NT2/D1 (cell line): ENCODE measurements around the gene C20orf144.
"Not testable (repeated sequence)": the region's sequence is repeated elsewhere in the genome, so short reads cannot be mapped to it uniquely, and the experiment has no call there.

Experiments used
- DNase-seq: peaks from one replicate; pipeline ENCODE4 v3.0.0-alpha.2; 2011; ENCODE audit warnings: low read depth, low spot score
- H3K27me3 ChIP-seq: 2 replicates; pipeline ENCODE4 v1.6.0; 2011; ENCODE audit warnings: mild to moderate bottlenecking; ENCODE audit not compliant: insufficient read length, insufficient read depth
- H3K36me3 ChIP-seq: 2 replicates; pipeline ENCODE4 v1.6.1; 2011; ENCODE audit warnings: mild to moderate bottlenecking, low read length, mixed read lengths; ENCODE audit not compliant: insufficient read depth, insufficient read length
- H3K4me1 ChIP-seq: 2 replicates; pipeline ENCODE4 v1.5.1; 2011; ENCODE audit not compliant: insufficient read depth, insufficient read length
- H3K4me3 ChIP-seq: 2 replicates; pipeline ENCODE4 v1.5.1; 2011; ENCODE audit warnings: low read depth; ENCODE audit not compliant: insufficient read length
- H3K9ac ChIP-seq: 2 replicates; pipeline ENCODE4 v1.6.0; 2011; ENCODE audit warnings: low read depth; ENCODE audit not compliant: insufficient read length
- H3K9me3 ChIP-seq: 2 replicates; pipeline ENCODE4 v1.5.1; 2011; ENCODE audit warnings: mild to moderate bottlenecking, low read length; ENCODE audit not compliant: insufficient read depth
- SUZ12 ChIP-seq: IDR thresholded peaks from 2 replicates; pipeline ENCODE4 v1.6.1; 2011; ENCODE audit not compliant: insufficient read length, insufficient read depth; ENCODE audit errors: extremely low read depth
- YY1 ChIP-seq: IDR thresholded peaks from 2 replicates; pipeline ENCODE4 v1.6.1; 2011; ENCODE audit not compliant: insufficient read length, insufficient read depth
- ZNF274 ChIP-seq: IDR thresholded peaks from 2 replicates; pipeline ENCODE4 v1.6.1; 2011; ENCODE audit warnings: mild to moderate bottlenecking, low read depth, low read length

Gene C20orf144

DNA sequence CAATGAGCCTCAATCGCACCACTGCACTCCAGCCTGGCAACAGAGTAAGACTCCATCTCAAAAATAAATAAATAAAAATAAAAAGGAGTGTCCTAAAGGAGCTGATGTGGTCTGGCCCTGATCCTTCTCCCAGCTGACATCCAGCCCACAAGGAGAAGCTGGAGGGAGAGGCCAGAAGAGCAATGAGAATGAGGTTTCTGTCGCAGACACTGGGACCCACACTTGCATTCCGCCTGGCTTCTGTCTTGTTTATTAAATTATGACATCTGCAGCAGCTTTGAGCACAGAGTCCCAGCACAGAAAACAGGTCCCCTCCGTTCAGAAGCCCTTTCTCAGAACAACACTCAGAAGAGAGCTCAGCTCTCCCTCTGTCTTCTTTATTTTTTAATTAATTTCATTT is 34.3 kb downstream of the C20orf144 start:
- no peak for DNase-seq
- H3K9me3 ChIP-seq, result peaks cover 16% of the 10 kb centered on the region; the same call in 1 of the 2 replicates
- TF ChIP-seq ZNF274, result no peak
- no peak for TF ChIP-seq YY1
- no peak for TF ChIP-seq SUZ12

DNA sequence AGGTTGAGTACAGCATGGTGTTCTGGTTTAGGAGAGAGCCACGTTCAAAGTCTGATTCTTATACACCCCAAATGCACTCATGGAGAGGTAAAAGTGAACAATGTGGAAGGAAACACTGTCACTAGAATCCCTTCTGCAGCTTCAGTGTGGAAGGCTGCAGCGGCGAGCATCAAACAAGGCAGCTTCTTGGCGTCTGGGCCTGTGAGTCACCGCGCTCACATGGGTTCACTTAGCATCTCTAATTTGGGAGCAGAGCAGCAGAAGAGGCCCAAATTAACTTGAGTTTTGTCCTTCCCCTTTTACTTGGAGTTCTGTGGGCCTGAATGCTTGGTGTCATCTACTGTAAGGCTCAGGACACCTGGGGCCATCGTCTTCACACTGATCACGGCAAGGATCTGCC is 35.0 kb downstream of the C20orf144 start:
- no peaks in the 10 kb centered on the region for H3K36me3 ChIP-seq
- no peak overlapping the region for H3K9ac ChIP-seq
- DNase-seq, result no peak
- peaks cover under 1% of the 10 kb centered on the region for H3K27me3 ChIP-seq
- peaks cover 10% of the 10 kb centered on the region for H3K4me1 ChIP-seq
- TF ChIP-seq ZNF274 (no peak), SUZ12 (no peak), YY1 (no peak)
- H3K9me3 ChIP-seq, result peaks cover 21% of the 10 kb centered on the region; the same call in 1 of the 2 replicates
- no peak overlapping the region for H3K4me3 ChIP-seq

More for the DNA sequence above, 34.3 kb downstream of the C20orf144 start:
- H3K36me3 ChIP-seq, result no peaks in the 10 kb centered on the region
- no peak overlapping the region for H3K4me3 ChIP-seq
- peaks cover 10% of the 10 kb centered on the region for H3K4me1 ChIP-seq
- H3K9ac ChIP-seq, result no peak overlapping the region
- H3K27me3 ChIP-seq, result peaks cover 4% of the 10 kb centered on the region

DNA sequence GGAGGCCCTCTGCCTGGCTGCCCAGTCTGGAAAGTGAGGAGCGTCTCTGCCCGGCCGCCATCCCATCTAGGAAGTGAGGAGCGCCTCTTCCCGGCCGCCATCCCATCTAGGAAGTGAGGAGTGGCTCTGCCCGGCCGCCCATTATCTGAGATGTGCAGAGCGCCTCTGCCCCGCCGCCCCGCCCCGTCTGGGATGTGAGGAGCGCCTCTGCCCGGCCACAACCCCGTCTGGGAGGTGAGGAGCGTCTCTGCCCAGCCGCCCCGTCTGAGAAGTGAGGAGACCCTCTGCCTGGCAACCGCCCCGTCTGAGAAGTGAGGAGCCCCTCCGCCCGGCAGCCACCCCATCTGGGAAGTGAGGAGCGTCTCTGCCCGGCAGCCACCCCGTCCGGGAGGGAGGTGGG is 36.8 kb downstream of the C20orf144 start:
- not testable (repeated sequence) for H3K36me3 ChIP-seq, H3K4me1 ChIP-seq, DNase-seq, H3K27me3 ChIP-seq, H3K4me3 ChIP-seq, H3K9ac ChIP-seq
- H3K9me3 ChIP-seq, result peaks cover 22% of the 10 kb centered on the region; the same call in 1 of the 2 replicates

DNA sequence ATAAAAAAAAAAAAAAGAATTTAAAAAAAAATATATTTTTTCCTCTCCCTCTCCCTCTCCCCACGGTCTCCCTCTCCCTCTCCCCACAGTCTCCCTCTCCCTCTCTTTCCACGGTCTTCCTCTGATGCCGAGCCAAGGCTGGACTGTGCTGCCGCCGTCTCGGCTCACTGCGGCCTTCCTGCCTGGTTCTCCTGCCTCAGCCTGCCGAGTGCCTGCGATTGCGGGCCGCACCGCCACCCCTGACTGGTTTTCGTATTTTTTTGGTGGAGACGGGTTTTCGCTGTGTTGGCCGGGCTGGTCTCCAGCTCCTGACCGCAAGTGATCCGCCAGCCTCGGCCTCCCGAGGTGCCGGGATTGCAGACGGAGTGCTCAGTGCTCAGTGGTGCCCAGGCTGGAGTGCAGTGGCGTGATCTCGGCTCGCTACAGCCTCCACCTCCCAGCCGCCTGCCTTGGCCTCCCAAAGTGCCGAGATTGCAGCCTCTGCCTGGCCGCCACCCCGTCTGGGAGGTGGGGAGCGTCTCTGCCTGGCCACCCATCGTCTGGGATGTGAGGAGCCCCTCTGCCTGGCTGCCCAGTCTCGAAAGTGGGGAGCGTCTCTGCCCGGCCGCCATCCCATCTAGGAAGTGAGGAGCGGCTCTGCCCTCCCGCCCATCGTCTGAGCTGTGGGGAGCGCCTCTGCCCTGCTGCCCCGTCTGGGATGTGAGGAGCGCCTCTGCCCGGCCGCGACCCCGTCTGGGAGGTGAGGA is 38.7 kb downstream of the C20orf144 start:
- H3K9me3 ChIP-seq, result peaks cover 22% of the 10 kb centered on the region; the same call in 1 of the 2 replicates
- H3K4me3 ChIP-seq, H3K36me3 ChIP-seq, H3K9ac ChIP-seq, DNase-seq, H3K4me1 ChIP-seq, H3K27me3 ChIP-seq: not testable (repeated sequence)

DNA sequence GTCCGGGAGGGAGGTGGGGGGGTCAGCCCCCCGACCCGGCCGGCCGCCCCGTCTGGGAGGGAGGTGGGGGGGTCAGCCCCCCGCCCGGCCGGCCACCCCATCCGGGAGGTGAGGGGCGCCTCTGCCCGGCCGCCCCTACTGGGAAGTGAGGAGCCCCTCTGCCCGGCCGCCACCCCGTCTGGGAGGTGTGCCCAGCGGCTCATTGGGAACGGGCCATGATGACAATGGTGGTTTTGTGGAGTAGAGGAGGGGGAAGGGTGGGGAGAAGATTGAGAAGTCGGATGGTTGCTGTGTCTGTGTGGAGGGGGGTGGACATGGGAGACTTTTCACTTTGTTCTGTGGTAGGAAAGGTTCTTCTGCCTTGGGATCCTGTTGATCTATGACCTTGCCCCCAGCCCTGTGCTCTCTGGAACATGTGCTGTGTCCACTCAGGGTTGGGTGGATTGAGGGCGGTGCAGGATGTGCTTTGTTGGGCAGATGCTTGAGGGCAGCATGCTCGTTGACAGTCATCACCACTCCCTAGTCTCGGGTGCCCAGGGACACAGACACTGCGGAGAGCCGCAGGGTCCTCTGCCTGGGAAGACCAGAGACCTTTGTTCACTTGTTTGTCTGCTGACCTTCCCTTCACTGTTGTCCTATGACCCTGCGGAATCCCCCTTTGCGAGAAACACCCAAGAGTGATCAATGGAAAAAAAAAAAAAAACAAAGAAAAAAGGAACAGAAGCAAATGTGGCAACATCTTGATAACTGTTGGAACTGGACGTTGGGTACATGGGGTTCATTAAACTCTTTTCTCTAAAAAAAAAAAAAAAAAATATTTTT is 39.7 kb downstream of the C20orf144 start:
- peaks cover 22% of the 10 kb centered on the region; the same call in 1 of the 2 replicates for H3K9me3 ChIP-seq
- DNase-seq, result no peak
- no peaks in the 10 kb centered on the region for H3K27me3 ChIP-seq
- no peak overlapping the region for H3K9ac ChIP-seq
- H3K36me3 ChIP-seq, result no peaks in the 10 kb centered on the region
- H3K4me3 ChIP-seq, result no peak overlapping the region
- TF ChIP-seq YY1 (no peak), ZNF274 (no peak), SUZ12 (no peak)
- H3K4me1 ChIP-seq, result no peaks in the 10 kb centered on the region

DNA sequence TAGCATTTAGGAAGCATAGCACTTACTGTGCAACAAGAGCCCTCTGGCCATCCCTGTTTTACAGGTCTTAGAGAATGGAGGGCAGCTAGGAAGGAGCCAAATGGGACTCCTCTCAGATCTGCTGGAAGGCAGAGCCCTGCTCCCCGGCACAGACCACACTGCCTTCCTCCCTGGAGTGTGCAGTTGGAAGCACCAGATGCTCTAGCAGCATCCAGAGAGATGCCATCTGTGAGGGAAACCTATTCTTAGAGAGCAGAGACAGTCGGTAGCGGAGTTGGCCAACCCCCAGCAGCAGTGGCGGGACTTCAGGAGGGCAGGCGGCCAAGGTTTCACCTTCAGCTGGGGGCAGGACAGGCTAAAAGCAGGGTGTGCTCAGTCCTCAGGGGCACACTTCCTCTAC is 40.7 kb downstream of the C20orf144 start:
- Histone ChIP-seq H3K36me3 (no peaks in the 10 kb centered on the region), H3K9me3 (peaks cover 18% of the 10 kb centered on the region; the same call in 1 of the 2 replicates), H3K27me3 (no peaks in the 10 kb centered on the region), H3K4me3 (no peak overlapping the region), H3K9ac (no peak overlapping the region), H3K4me1 (no peaks in the 10 kb centered on the region)
- TF ChIP-seq YY1, result no peak
- no peak for TF ChIP-seq ZNF274
- no peak for TF ChIP-seq SUZ12
- no peak for DNase-seq

DNA sequence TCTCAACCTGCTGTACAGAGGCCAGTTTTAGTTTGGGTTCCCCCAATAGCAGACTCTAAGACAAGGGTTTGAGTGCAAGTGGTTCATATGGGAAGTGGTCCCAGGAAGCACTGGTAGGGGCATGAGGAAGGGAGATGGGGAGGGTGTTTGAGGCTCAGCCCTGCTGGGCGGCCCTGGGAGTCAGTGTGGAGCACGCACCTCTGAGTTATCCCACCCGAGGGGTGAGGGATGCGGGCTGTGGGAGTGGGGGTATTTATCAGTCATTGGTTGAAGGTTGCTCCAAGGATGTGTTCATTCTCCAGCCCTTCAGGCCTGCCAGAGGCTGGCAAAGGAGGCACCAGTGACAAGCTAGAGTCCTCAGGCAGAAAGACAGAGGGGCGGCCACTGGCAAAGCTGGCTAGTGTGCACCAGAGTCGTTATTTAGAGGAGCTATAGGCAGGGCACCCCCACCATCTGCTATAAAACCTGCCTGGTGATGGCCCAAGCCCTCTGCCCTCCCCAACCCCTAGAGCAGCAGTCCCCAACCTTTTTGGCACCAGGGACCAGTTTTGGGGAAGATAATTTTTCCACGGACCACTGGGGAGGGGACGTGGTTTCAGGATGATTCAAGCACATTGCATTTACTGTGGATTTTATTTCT is 41.5 kb downstream of the C20orf144 start:
- H3K36me3 ChIP-seq, result no peaks in the 10 kb centered on the region
- H3K4me3 ChIP-seq, result no peak overlapping the region
- TF ChIP-seq SUZ12, result no peak
- no peak for TF ChIP-seq YY1
- TF ChIP-seq ZNF274, result no peak
- H3K27me3 ChIP-seq, result no peaks in the 10 kb centered on the region
- DNase-seq, result no peak
- H3K9ac ChIP-seq, result no peak overlapping the region
- H3K4me1 ChIP-seq, result no peaks in the 10 kb centered on the region
- peaks cover 11% of the 10 kb centered on the region; the same call in 1 of the 2 replicates for H3K9me3 ChIP-seq
